Tibial nerve (tissue), 4 donors: Measurements from ENCODE around the gene ITPK1.

Experiments
- EP300 ChIP-seq, 2 donors: sonication (generic); formaldehyde crosslinking; IDR thresholded peaks; one replicate each; pipeline ENCODE4 v1.6.1; 2017; ENCODE audit warnings: antibody characterized with exemption in 2 of 2, mild to moderate bottlenecking in 1 of 2
- POLR2A ChIP-seq, 2 donors: fragments of 450-650 bp; IDR thresholded peaks; one replicate each; pipeline ENCODE4 v1.6.1; 2017; ENCODE audit warnings: antibody characterized with exemption in 2 of 2, mild to moderate bottlenecking in 2 of 2, moderate library complexity in 2 of 2
- TF ChIP-seq, protein P1 (sequence below), 5 experiments: fragments of 200-600 bp in 3 of 5; fragments of 450-650 bp in 2 of 5; sonication (generic) in 3 of 5; IDR thresholded peaks; one replicate each; pipeline ENCODE4 v1.5.1; 2016 to 2019; ENCODE audit warnings: antibody characterized with exemption in 5 of 5, mild to moderate bottlenecking in 3 of 5, moderate library complexity in 2 of 5

DNA sequence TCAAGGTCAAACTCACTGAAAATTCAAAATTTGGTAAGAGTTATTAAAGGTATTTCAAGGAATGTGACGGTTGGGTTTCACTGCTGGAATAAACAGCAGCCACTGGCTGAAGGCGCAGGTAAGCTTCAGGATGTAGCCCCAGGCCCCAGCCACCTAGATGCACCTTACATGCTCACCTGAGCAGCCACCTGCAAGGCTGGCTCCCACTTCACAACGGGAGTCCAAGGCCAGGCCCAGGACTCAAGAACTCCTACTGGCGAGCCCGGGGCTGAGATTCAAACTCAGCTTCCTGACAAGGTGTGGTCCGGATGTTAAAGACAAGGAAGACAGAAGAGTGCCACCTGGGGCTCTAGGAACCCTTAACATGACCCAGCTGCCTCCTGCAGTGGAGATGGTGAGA is 78.4 kb downstream of the ITPK1 start:
- TF ChIP-seq, protein P1, sequence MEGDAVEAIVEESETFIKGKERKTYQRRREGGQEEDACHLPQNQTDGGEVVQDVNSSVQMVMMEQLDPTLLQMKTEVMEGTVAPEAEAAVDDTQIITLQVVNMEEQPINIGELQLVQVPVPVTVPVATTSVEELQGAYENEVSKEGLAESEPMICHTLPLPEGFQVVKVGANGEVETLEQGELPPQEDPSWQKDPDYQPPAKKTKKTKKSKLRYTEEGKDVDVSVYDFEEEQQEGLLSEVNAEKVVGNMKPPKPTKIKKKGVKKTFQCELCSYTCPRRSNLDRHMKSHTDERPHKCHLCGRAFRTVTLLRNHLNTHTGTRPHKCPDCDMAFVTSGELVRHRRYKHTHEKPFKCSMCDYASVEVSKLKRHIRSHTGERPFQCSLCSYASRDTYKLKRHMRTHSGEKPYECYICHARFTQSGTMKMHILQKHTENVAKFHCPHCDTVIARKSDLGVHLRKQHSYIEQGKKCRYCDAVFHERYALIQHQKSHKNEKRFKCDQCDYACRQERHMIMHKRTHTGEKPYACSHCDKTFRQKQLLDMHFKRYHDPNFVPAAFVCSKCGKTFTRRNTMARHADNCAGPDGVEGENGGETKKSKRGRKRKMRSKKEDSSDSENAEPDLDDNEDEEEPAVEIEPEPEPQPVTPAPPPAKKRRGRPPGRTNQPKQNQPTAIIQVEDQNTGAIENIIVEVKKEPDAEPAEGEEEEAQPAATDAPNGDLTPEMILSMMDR (IDR thresholded peaks at IDR 0.05), result no peak
- TF ChIP-seq POLR2A (IDR thresholded peaks at IDR 0.05), result no peak
- TF ChIP-seq EP300 (IDR thresholded peaks at IDR 0.05), result no peak
